Measurements from ENCODE around the gene B4GALNT4. TPM values are rescaled to one million over a fixed set of nuclear protein-coding genes. Genes with fewer than 3 reads are reported as not detected.

The B4GALNT4 gene
- total RNA-seq, 1 experiment from 2014 or later = 88.0 TPM

DNA sequence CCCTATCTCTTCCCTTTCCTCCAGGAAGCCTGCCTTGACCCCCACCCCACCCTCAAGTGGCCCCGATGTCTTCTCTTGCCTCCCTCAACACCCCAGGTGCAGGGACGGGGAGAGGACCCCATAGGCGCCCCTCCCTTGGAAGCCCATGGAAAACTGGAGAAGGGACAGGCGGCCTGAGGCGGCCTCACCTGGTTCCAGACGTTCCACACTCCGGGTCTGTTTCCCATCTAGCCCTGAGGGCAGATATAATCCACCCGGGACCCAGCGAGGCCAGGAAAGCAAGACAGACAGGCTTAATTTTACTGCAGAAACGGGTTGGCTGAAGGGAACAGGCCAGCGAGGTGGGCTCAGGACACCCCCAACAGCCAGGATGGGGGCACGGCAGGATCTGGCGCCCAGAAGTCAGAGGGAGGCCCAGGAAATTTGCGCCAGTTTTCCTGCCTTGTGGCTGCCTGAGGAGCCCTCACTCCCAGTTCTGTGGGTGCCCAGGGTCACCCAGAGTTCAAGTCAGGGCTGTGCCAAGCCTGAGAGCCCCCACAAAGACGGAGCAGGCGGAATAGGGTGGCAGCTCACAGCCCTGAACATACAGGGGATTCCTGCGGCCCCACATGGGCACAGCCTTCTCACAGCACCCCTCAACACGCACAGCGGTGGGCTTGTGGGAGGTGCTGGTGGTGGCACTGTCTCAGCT lies 48.5 kb downstream of the B4GALNT4 start:
- ATAC-seq = peak; percentile 1; the same call in 1 of the 2 replicates
- Mint-ChIP-seq H3K4me1 (peaks cover 23% of the 10 kb centered on the region), H3K27me3 (ENCODE audit: low read depth) (peaks cover 10% of the 10 kb centered on the region), H3K27ac (no peak overlapping the region), H3K9me3 (no peaks in the 10 kb centered on the region), H3K4me3 (peak overlapping the region; percentile 70), H3K36me3 (no peaks in the 10 kb centered on the region)
- peak; percentile 25 for DNase-seq (ENCODE audit: low spot score)
- TF ChIP-seq IRF2 (CRISPR knock-in tag; IDR thresholded peaks at IDR 0.05; ENCODE audit: borderline replicate concordance, low read depth) = no peak
- TF ChIP-seq NR3C1 (CRISPR knock-in tag; conservative IDR thresholded peaks at IDR 0.05; ENCODE audit: low read depth) = no peak
- TF ChIP-seq, protein P1, sequence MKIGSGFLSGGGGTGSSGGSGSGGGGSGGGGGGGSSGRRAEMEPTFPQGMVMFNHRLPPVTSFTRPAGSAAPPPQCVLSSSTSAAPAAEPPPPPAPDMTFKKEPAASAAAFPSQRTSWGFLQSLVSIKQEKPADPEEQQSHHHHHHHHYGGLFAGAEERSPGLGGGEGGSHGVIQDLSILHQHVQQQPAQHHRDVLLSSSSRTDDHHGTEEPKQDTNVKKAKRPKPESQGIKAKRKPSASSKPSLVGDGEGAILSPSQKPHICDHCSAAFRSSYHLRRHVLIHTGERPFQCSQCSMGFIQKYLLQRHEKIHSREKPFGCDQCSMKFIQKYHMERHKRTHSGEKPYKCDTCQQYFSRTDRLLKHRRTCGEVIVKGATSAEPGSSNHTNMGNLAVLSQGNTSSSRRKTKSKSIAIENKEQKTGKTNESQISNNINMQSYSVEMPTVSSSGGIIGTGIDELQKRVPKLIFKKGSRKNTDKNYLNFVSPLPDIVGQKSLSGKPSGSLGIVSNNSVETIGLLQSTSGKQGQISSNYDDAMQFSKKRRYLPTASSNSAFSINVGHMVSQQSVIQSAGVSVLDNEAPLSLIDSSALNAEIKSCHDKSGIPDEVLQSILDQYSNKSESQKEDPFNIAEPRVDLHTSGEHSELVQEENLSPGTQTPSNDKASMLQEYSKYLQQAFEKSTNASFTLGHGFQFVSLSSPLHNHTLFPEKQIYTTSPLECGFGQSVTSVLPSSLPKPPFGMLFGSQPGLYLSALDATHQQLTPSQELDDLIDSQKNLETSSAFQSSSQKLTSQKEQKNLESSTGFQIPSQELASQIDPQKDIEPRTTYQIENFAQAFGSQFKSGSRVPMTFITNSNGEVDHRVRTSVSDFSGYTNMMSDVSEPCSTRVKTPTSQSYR (CRISPR knock-in tag; IDR thresholded peaks at IDR 0.05) = no peak
- no peak for TF ChIP-seq CREB1 (CRISPR knock-in tag; IDR thresholded peaks at IDR 0.05)
- TF ChIP-seq MYBL2 (CRISPR knock-in tag; IDR thresholded peaks at IDR 0.05) = no peak
- TF ChIP-seq, protein P2, sequence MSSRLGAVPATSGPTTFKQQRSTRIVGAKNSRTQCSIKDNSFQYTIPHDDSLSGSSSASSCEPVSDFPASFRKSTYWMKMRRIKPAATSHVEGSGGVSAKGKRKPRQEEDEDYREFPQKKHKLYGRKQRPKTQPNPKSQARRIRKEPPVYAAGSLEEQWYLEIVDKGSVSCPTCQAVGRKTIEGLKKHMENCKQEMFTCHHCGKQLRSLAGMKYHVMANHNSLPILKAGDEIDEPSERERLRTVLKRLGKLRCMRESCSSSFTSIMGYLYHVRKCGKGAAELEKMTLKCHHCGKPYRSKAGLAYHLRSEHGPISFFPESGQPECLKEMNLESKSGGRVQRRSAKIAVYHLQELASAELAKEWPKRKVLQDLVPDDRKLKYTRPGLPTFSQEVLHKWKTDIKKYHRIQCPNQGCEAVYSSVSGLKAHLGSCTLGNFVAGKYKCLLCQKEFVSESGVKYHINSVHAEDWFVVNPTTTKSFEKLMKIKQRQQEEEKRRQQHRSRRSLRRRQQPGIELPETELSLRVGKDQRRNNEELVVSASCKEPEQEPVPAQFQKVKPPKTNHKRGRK (CRISPR knock-in tag; IDR thresholded peaks at IDR 0.05; ENCODE audit: borderline replicate concordance) = no peak
- TF ChIP-seq CBFB (CRISPR knock-in tag; IDR thresholded peaks at IDR 0.05; ENCODE audit: low read depth) = no peak
- TF ChIP-seq, protein P3, sequence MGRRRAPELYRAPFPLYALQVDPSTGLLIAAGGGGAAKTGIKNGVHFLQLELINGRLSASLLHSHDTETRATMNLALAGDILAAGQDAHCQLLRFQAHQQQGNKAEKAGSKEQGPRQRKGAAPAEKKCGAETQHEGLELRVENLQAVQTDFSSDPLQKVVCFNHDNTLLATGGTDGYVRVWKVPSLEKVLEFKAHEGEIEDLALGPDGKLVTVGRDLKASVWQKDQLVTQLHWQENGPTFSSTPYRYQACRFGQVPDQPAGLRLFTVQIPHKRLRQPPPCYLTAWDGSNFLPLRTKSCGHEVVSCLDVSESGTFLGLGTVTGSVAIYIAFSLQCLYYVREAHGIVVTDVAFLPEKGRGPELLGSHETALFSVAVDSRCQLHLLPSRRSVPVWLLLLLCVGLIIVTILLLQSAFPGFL (CRISPR knock-in tag; IDR thresholded peaks at IDR 0.05; ENCODE audit: borderline replicate concordance) = no peak
- TF ChIP-seq GTF2I (CRISPR knock-in tag; conservative IDR thresholded peaks at IDR 0.05) = no peak
- no peak for TF ChIP-seq TCF7 (CRISPR knock-in tag; IDR thresholded peaks at IDR 0.05; ENCODE audit: low read depth)
- ChIA-PET CTCF (interaction anchor here (0.8 to 3.9 kb wide), 5 partner anchors 11 to 167 kb away, joined by 3 to 35 read pairs (median 5); no protein-coding TSS in a partner anchor), POLR2A (interaction anchor here (1.2 to 2.4 kb wide), 3 partner anchors 10 to 89 kb away, joined by 4 to 12 read pairs (median 6); no protein-coding TSS in a partner anchor)

DNA sequence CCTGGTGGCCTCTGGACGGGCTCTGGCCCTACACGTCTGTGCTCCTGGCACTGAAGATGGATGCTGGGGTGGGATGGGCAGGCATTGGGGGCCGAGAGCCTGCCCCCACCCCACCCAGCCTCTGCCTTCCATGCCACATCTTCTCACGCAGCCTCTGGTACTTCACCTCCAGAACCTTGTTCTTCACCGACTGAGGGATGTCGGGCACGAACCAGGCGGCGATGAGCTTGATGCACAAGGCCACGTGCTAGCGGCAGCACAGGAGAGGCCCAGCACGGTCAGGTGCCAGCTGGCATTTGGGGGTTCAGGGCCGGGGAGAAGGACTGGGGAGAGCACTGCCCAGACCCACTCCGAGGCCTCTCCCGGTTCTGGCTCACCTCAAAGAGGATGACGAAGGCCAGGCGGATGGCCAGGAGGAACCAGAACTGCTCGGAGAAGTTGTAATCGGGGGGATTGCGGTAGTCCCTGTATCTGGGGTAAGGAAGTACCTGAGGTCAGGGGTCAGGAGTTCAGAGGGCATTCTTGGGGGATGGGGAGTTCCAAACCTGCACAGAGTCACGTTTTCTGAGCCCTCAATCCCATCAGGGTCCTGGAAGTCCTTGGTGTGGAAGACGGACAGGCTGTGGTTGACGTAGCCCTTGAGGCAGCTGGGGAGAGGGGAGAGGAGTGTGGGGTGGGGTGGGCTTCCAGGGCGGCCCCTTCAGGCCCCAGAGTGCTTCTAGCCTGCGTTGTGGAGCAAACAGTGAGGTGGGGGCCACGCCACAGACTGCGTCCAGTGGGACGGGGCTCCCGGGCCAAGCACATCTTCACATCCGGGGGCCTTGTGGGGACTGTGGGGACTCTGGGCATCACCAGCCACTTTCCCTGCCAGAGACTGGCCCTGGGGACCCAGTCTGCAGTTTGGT lies 49.3 kb downstream of the B4GALNT4 start:
- no peak for ATAC-seq
- no peaks in the 10 kb centered on the region for H3K36me3 Mint-ChIP-seq
- H3K4me3 Mint-ChIP-seq = no peak overlapping the region
- no peak for DNase-seq (ENCODE audit: low spot score)
- ChIA-PET CTCF (interaction anchor here (0.8 kb wide), 1 partner anchor 30 kb away, joined by 3 read pairs; no protein-coding TSS in a partner anchor), POLR2A (interaction anchor here (2.4 kb wide), 1 partner anchor 11 kb away, joined by 12 read pairs; no protein-coding TSS in a partner anchor)
- TF ChIP-seq IRF2 (CRISPR knock-in tag; IDR thresholded peaks at IDR 0.05; ENCODE audit: borderline replicate concordance, low read depth) (0 out of 2 replicates have a peak, but pooled peaks have one; percentile 25), FOXP1 (CRISPR knock-in tag; IDR thresholded peaks at IDR 0.05; ENCODE audit: borderline replicate concordance) (peak; percentile 46; the same call in 1 of the 2 replicates)
- TF ChIP-seq, protein P4, sequence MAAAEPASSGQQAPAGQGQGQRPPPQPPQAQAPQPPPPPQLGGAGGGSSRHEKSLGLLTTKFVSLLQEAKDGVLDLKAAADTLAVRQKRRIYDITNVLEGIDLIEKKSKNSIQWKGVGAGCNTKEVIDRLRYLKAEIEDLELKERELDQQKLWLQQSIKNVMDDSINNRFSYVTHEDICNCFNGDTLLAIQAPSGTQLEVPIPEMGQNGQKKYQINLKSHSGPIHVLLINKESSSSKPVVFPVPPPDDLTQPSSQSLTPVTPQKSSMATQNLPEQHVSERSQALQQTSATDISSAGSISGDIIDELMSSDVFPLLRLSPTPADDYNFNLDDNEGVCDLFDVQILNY (CRISPR knock-in tag; IDR thresholded peaks at IDR 0.05) = no peak
- H3K9me3 Mint-ChIP-seq = no peaks in the 10 kb centered on the region
- no peak overlapping the region for H3K27ac Mint-ChIP-seq
- peaks cover 10% of the 10 kb centered on the region for H3K27me3 Mint-ChIP-seq (ENCODE audit: low read depth)
- H3K4me1 Mint-ChIP-seq = peaks cover 23% of the 10 kb centered on the region

Measured in WTC11 (cell line).